NOMO-1 treated with dmso at 0.1 percent for 144 hours (cell line): ENCODE results near the gene PSEN1.
"Not testable (repeated sequence)": the region's sequence is repeated elsewhere in the genome, so short reads cannot be mapped to it uniquely, and the experiment has no call there.

Experiments
- DNase-seq: peaks from one replicate; lab custom pipeline; 2025; ENCODE audit not compliant: unreplicated experiment; lab: John Stamatoyannopoulos, UW

PSEN1 gene

GRCh38 chr14:73162251-73162650 lies 25.9 kb downstream of the PSEN1 start:
- DNase-seq, result no peak

DNA sequence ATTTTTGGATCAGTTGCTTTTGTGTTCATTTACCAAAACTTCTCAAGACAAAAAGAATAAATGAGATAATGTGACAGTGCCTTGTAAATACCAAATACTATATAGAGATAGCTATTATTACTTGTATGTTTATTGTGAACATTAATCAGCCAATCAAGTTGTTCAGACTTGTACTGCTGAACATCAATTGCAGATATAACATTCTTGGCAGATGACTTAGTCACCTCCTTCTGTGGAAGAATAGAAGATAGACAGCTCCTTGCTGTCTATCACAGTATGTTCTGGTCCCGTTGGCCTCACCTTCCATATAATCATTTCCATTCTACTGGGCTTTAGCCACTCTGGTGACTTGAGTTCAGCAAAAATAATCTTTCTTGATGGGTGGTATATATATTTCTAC lies 30.1 kb downstream of the PSEN1 start:
- DNase-seq, result no peak

- DNase-seq, result no peak
Observed at GRCh38 chr14:73167727-73168126, 31.4 kb downstream of the PSEN1 start.

DNA sequence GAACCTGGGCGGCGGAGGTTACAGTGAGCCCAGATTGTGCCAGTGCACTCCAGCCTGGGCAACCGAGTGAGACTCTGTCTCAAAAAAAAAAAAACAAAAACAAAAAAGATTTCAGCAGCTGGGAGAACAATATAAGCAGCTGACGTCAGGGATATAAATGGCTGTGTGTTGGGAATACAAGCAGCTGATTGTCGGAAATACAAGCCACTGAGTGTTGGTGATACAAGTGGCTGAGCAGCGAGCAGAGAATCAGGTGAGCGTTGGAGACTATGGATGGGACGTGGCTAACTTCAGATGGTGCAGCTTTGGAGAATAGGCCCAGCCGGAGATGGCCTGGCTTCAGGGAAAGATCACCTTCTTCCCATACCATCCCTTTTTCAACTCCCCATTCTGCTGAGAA lies 32.0 kb downstream of the PSEN1 start:
- no peak for DNase-seq

DNA sequence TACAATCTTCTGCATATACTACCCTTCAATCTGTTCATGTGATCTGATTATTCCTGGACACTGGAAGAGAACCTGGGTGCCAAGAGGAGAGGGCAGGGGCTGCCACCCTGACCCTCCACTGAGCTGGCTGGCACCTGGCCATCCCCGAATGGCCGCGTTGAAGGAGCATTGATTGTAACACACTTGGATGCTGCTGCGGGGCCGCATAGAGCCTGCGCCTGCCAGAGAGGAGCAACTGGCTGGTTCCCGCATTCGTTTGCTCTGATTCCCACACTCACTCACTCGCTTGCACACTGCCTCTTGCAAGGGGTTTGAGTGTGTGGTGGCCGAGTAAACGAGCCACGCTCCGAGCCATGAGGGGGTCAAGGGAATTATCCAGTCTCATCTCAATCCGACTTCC lies 32.4 kb downstream of the PSEN1 start:
- no peak for DNase-seq

- DNase-seq, result not testable (repeated sequence)
Observed at GRCh38 chr14:73169855-73170254, 33.5 kb downstream of the PSEN1 start.

DNA sequence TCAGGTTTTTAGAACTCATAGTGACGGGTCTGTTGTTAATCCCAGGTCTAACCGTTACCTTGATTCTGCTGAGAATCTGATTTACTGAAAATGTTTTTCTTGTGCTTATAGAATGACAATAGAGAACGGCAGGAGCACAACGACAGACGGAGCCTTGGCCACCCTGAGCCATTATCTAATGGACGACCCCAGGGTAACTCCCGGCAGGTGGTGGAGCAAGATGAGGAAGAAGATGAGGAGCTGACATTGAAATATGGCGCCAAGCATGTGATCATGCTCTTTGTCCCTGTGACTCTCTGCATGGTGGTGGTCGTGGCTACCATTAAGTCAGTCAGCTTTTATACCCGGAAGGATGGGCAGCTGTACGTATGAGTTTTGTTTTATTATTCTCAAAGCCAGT lies 34.4 kb downstream of the PSEN1 start:
- no peak for DNase-seq

DNA sequence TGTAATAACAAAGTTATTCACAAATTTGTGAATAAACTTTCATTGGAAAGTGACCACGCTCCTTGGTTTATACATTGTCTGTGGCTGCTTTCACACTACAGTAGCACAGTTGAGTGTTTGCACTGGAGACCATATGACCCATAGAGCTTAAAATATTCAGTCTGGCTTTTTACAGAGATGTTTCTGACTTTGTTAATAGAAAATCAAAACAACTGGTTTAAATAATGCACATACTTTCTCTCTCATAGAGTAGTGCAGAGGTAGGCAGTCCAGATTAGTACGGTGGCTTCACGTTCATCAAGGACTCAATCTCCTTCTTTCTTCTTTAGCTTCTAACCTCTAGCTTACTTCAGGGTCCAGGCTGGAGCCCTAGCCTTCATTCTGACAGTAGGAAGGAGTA lies 36.2 kb downstream of the PSEN1 start:
- DNase-seq, result no peak

GRCh38 chr14:73173092-73173735 lies 36.9 kb downstream of the PSEN1 start:
- DNase-seq, result no peak

DNA sequence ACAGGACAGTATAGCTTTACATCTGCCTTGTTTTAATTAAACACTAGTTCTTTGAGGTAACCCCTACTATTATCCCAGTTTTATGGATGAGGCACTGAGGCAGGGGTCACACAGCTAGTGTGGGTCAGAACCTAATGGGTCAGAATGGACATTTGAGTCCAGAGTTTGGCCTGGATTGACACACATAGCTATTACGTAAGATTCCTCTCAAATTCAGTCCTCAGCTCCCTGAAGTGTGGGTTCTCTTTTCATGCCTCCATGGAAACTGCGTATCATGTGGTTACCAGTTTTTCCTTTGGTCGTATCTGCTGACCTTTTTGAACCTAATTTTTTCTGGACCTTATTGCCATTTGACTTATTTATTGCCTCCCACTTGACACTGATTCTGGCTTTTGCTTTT lies 40.4 kb downstream of the PSEN1 start:
- DNase-seq, result no peak

DNA sequence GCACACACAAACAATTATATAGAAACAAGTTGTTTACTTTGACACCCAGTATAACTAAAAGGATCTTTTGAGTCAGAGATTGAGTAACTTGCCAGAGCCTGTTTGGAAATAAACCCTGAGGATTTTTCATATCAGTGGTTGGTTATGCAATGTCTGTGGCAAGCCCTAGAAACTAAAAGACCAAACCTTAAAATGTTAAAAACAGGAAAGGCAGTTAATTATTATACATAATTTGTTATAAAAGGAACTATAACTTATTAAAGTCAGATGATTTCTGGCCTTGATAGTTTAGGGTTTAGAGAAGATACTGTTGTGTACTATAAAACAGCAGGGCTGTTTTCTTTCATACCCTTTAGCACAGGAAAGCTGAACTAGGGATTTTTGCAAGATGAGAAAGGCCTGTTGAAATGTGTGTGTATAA lies 44.1 kb downstream of the PSEN1 start:
- peak; percentile 85 for DNase-seq

GRCh38 chr14:73180969-73181368 lies 44.7 kb downstream of the PSEN1 start:
- not testable (repeated sequence) for DNase-seq

DNA sequence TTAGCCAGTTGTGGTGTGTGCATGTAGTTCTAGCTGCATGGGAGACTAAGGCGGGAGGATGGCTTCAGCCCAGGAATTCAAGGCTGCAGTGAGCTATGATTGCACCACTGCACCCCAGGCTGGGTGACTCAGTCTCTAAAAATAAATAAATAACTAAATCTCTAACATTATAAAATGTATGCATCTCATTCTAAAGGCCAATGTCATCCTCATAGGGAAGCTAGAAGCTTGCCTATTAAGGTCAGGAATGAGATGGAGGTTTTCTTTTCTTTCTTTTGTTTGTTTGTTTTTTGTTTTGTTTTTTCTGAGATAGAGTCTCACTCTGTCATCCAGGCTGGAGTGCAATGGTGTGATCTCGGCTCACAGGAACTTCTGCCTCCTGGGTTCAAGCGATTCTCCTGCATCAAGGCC lies 52.2 kb downstream of the PSEN1 start:
- DNase-seq, result no peak

DNA sequence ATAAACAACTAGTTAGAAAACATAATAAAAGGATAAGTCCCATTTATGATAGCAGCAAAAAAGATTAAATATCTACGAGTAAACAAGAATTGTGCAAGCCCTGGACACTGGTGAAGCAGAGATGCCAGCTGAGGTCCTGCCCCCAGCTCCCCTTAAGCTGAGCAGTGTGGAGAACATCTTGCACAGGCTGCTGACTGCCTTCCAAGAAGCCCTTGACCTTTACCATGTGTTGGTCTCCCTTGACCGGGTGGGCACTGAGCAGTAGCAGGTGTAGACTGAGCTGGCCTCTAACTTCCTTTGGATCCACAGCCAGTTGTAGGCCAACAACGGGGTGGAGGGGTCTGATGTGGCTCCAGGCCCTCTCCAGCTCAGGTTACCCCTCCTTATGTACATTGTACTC lies 53.3 kb downstream of the PSEN1 start:
- DNase-seq, result no peak

- DNase-seq, result no peak
Observed at GRCh38 chr14:73191441-73191840, 55.1 kb downstream of the PSEN1 start.

DNA sequence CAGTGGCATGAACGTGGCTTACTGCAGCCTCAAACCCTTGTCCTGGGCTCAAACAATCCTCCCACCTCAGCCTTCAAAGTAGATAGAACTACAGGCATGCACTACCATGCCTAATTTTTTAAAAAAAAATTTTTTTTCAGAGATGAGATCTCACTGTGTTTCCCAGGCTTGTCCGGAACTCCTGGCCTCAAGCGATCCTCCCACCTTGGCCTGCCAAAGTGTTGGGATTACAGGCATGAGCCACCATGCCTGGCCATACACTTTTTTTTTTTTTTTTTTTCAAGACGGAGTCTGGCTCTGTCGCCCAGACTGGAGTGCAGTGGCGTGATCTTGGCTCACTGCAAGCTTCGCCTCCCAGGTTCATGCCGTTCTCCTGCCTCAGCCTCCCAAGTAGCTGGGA lies 58.0 kb downstream of the PSEN1 start:
- not testable (repeated sequence) for DNase-seq

DNA sequence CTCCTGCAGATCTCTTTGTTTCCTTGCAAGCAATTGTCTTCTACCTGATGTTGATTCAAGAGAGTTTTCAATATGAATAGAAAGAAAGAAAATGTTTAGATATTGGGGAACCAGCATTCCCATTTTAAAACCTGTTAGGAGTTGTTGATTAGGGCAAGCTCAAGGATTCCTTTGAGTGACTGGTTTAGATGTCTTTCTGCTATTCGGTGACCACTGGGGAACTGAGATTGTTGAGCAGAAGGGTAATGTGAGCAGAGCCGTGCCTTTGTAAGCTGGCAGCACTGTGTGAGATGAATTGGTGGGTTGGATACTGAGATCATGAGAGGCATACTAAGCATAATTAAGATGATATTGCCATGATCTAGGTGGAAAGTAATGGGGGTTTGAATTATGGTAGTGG lies 61.9 kb downstream of the PSEN1 start:
- no peak for DNase-seq

GRCh38 chr14:73203527-73203926 lies 67.2 kb downstream of the PSEN1 start:
- no peak for DNase-seq

DNA sequence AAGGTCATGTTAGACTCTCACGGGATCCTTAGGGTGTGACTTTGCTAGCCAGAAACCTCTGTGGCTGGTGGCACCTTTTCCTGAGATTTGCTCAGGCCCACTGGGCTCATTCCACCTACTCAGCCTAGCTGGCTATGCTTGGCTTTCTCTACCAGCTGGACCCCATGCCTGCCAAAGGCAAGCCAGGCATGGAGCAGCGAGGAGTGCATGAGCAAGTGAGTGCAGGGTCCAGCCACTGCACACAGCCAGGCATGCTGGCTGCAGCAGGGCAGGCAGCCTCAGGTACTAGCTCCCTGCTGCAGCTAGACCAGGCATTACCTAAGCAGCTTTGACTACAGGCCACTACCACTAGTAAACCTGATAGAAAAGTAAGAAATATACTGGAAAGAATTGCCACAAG lies 71.3 kb downstream of the PSEN1 start:
- DNase-seq, result no peak

DNA sequence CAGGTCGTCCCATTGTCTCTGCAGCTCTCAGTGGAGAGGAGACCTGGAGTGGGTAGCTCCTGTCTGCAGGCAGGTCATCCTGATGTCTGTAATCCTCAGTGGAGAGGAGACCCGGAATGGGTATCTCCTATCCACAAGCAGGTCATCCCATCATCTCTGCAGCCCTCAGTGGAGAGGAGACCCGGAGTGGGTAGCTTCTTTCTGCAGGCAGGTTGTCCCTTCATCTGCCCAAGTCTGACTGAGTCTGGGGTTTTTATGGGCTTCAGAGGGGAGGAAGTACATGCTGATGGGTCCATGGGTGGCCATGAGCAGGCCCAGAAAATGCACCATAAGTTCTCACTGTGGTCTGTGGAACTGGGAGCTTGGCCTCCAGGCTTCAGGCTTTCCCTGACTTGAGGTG lies 72.1 kb downstream of the PSEN1 start:
- DNase-seq, result no peak

DNA sequence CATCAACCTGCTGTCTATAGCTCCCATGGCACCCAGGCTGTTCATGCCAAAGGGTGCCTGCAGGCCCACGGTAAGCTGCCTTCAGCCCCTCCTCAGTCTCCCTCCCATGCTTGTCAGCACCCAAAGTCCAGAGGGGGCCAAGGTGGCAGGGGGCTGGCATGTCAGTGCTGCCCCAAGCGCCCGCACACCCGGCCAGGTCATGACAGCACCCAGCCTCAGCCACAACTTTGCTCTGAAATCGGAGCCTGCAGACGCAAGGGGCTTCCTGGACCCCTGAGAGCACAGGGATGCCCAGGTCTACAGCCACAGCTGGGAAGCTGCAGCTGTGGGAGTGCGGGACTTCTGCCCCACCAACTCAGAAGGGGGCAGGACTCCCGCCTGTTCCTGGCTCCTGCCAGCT lies 72.5 kb downstream of the PSEN1 start:
- DNase-seq, result no peak

DNA sequence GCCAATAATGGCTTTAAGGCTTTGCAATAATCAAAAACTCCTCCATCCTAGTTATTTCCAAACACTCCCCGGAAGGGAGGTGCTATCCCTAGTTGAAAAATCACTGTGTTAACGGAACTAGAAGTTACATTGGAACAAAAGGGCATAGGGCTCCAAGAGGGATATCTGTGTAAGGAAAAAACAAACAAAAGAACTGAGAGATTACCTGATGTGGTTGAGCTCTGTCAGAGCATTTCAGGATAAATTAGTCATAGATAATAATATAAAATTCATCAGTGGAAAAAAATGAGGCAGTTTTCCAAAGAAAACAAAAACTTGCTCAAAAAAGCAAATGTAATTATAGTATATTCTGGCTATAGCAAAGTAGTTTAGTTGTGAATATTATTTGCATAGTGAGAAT lies 73.6 kb downstream of the PSEN1 start:
- DNase-seq, result no peak

DNA sequence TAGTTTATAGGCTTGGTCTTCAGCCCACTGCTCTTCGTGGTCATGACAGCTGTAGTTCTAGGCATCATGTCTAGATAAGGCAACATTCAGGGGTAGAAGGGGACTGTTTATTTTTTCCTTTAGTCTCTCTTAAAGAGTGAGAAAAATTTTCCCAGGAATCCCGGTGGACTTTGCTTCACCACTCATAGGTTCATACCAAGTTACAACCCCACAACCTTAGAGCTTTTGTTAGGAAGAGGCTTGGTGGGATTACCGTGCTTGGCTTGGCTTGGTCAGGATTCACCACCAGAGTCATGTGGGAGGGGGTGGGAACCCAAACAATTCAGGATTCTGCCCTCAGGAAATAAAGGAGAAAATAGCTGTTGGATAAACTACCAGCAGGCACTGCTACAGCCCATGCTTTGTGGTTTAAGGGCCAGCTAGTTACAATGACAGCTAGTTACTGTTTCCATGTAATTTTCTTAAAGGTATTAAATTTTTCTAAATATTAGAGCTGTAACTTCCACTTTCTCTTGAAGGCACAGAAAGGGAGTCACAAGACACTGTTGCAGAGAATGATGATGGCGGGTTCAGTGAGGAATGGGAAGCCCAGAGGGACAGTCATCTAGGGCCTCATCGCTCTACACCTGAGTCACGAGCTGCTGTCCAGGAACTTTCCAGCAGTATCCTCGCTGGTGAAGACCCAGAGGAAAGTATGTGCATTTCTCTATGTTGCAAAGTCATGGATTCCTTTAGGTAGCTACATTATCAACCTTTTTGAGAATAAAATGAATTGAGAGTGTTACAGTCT lies 75.1 kb downstream of the PSEN1 start:
- DNase-seq, result no peak
